Stimulated activated CD8-positive, alpha-beta memory T cell treated with anti-CD3 and anti-CD28 coated beads, Interleukin-4, amount 100 ng/mL, for 4 hours (primary cell): Measurements from ENCODE around the gene SGMS1.
"Not testable (repeated sequence)": the region's sequence is repeated elsewhere in the genome, so short reads cannot be mapped to it uniquely, and the experiment has no call there.

Experiments used
- DNase-seq, 2 donors: peaks; one replicate each; pipeline ENCODE4 v3.0.0-alpha.2; 2020; ENCODE audit warnings: low read depth in 2 of 2, low spot score in 1 of 2

The SGMS1 gene

GRCh38 chr10:50431791-50432190 lies 192.0 kb downstream of the SGMS1 start:
- no peak for DNase-seq

DNA sequence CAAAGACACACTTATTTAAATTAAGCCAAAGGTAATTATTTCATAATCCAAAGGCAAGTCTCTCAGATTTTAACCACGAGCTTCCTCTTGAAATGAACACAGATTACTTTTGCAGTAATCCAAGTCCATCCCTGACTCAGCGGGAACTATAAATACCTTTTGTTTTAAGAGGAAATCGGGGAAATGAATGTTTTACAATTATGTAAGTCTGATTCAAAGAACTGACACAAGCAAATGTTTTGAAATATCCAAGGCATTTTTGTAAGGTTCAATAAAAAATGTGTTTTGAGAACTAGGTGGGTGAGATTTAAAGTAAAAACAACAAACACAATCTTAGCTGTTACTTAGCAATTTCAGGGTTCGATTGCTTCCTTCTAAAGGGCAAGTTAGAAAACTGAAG lies 192.6 kb downstream of the SGMS1 start:
- DNase-seq, result no peak

DNA sequence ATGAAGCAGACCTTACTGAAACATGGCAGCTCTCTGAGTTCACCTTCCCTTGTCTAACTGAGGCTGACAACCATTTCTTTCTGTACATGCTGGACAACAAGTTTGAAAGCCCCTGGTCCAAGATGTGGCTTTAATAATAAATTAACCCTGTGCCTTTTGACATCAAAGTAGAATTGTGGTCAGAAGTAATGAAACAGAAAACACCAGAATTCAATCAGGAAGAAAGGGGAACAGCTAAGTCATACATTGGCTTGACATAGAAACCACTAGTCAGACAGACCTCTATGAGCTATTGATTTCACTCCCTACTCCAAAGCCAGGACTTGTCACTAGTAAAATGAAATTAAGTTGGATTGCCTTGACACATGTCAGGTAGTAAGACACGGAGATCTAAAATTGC lies 197.3 kb downstream of the SGMS1 start:
- no peak for DNase-seq

DNA sequence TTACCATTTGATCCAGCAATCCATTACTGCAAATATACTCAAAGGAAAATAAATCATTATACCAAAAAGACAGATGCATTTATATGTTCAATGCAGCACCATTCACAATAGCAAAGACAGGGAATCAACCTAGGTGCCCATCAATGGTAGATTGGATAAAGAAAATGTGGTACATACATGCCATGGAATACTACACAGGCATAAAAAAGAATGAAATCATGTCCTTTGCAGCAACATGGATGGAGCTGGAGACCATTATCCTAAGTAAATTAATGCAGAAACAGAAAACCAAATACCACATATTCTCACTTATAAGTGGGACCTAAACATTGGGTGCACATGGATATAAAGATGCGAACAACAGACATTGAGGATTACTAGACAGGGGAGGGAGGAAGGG lies 198.5 kb downstream of the SGMS1 start:
- not testable (repeated sequence) for DNase-seq

- DNase-seq, result no peak
Observed at GRCh38 chr10:50423448-50423847, 200.3 kb downstream of the SGMS1 start.

DNA sequence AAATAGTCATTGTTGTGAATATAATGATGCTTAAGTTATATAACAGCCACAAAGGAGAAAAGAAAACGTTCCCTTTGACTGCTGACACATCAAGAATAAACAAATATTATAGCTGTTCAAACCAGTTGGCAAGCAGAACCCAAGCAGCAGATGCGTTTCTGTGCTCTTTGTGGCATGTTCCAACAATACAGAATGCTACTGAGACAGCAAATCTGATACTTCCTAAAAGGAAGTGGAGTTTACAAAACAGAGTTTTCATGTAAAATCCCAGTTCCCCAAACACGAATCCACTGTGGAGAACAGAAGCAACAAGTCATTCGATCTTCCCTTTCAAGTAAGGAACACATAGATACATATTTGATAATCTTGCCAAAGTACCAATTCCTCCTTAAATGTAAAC lies 201.5 kb downstream of the SGMS1 start:
- no peak for DNase-seq

- DNase-seq, result no peak
Observed at GRCh38 chr10:50421026-50421719, 202.6 kb downstream of the SGMS1 start.

- DNase-seq, result no peak
Observed at GRCh38 chr10:50420196-50420595, 203.6 kb downstream of the SGMS1 start.

- no peak for DNase-seq
Observed at GRCh38 chr10:50419756-50420155, 204.0 kb downstream of the SGMS1 start.

DNA sequence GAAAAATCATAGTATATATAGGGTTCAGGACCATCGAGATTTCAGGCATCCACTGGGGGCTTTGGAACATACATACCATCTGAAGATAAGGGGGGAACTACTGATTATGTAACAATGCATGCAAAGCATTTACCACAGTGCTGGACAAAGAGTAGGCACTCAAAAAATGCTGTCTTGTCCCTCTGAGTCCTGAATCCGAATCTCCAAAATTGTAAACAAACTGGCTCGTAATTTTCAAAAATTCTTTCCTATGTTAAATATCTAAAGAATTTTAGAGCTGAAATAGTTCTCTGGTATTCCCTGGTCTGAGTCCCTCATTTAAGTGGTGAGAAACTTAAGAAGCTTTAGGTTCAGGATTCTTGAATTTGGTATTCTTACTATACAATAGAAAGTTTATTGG lies 204.7 kb downstream of the SGMS1 start:
- DNase-seq, result no peak

DNA sequence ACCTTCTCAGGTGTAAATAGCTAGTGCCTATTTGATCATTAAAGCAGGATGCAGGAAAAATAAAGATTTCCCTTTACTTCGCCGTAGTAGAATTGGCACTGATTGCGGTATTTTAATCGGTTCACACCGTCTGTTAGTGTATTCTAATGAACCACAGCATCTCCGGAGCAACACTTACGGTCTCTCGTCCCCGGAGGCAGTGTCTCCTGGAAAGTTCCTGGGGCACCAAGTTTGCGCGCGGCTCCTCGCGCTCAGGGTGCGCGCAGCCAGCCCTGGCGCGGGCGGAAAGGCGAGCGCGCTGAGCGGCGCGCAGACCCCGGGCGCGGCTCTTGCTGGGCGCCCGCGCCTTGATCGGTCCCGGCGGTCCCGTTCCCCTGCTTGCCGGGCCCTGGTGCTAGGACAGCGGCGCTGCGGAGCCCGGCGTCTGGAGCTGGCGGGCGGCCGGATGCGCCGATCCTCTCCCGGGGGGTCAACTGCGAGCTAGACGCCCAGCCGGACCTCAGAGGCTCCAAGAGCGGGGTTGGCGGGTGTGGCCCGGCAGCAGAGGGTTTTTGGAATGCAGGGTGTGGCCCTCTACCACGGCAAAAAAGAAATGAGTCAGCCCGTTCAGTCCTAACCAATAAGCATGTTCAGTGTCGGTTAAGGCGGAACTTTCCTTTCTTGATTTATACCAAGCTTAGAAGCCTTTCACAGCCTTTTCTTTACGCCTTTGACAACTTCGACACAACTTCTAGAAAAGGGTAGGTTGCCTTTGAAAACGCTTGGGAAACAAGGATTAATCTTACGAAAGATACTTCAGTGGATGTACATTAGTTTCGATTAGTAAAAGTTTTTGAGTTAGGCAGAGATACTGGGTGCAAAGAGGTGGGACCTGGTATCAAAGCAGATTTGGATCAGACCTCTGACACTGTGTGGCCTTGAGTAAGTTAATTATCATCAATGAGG lies 205.6 kb downstream of the SGMS1 start:
- no peak for DNase-seq

GRCh38 chr10:50417486-50417885 lies 206.3 kb downstream of the SGMS1 start:
- DNase-seq, result no peak

GRCh38 chr10:50416881-50417280 lies 206.9 kb downstream of the SGMS1 start:
- DNase-seq, result no peak

DNA sequence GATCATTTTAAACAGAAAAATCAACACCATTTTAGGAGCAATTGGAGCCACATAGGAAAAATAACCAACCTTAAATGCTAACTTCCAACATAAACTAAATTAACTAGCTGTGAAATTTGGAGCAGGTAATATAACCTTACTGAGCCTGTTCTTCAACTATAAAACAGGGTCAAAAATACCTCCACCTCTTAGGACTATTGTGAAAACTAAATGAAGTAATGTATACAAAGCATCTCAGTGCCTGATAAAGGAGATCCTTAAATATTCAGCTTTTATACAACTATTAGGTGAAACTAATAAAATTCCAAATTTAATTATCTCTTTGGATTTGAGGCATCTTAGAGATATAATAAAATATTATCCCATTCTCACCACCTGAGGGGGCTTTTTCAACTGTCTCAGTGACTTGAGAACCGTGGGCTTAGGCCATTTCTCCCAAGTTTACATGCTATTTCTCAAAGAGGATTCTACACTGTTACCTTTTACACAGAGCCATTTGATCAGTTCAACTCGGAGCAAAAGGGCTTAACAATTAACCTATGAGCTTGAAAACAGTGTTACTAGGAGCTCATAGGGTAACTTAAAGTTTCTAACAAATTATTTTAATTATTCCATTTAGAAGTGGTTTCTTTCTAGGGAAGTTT lies 207.5 kb downstream of the SGMS1 start:
- DNase-seq, result no peak

DNA sequence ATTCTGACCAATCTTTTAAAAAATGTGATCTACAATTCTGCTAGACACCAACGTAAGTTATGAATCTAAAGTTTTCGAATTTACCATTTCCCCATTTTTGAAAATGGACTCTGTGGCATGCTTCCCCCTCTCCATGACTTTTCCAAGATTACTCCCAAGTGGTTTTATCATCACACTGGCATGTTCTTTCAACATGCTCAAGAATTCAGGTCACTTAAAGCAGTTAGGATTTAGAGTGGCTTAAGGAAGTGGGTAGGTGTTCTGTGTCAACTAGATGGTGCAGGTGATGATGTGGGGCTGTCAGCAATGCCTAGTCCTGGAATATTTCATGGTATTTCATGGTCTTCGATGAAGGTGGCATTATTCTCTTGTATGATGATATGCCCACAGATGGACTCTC lies 208.5 kb downstream of the SGMS1 start:
- DNase-seq, result no peak

GRCh38 chr10:50410066-50410811 lies 213.5 kb downstream of the SGMS1 start:
- DNase-seq, result no peak

- DNase-seq, result no peak
Observed at GRCh38 chr10:50407076-50407801, 216.5 kb downstream of the SGMS1 start.

- no peak for DNase-seq
Observed at GRCh38 chr10:50406457-50407070, 217.2 kb downstream of the SGMS1 start.

GRCh38 chr10:50405723-50406122 lies 218.0 kb downstream of the SGMS1 start:
- no peak for DNase-seq
